Small intestine (tissue), 7 donors: ENCODE data around the gene C19orf44. TPM values are rescaled to one million over a fixed set of nuclear protein-coding genes. Genes with fewer than 3 reads are reported as not detected.
A peak's percentile ranks its signal among the peaks of the same experiment; 100 is the strongest.

Experiments used
- DNase-seq, 2 donors: peaks; one replicate each; pipeline versions ENCODE4 v3.0.0 to v3.0.0-alpha.2; 2013
- FAIRE-seq: peaks from 2 replicates; lab custom pipeline; 2012; peaks lifted over from hg19 to GRCh38; lab: Jason Lieb, UNC
- H3K27ac ChIP-seq, 3 donors: one replicate each; pipeline ENCODE4 v1.5.1; 2013; ENCODE audit warnings: low read length in 2 of 3, mild to moderate bottlenecking in 2 of 3, control low read depth in 1 of 3, inconsistent platforms in 1 of 3, low read depth in 1 of 3, moderate library complexity in 1 of 3
- H3K27me3 ChIP-seq, 3 donors: one replicate each; pipeline ENCODE4 v1.6.1; 2013; ENCODE audit warnings: low read length in 3 of 3, inconsistent platforms in 1 of 3; ENCODE audit not compliant: control insufficient read depth in 3 of 3, insufficient read depth in 3 of 3
- H3K36me3 ChIP-seq, 3 donors: one replicate each; pipeline ENCODE4 v1.6.1; 2013; ENCODE audit warnings: low read length in 3 of 3, inconsistent platforms in 1 of 3, low read depth in 1 of 3, mild to moderate bottlenecking in 1 of 3, moderate library complexity in 1 of 3; ENCODE audit not compliant: control insufficient read depth in 3 of 3, insufficient read depth in 2 of 3
- H3K4me1 ChIP-seq, 3 donors: one replicate each; pipeline ENCODE4 v1.6.1; 2013; ENCODE audit warnings: low read length in 2 of 3, inconsistent platforms in 1 of 3, low read depth in 1 of 3, mild to moderate bottlenecking in 1 of 3, moderate library complexity in 1 of 3; ENCODE audit not compliant: control insufficient read depth in 3 of 3, insufficient read depth in 2 of 3
- H3K4me3 ChIP-seq, 3 donors: one replicate each; pipeline ENCODE4 v1.5.1; 2013; ENCODE audit warnings: low read length in 3 of 3, control low read depth in 1 of 3, inconsistent platforms in 1 of 3, low read depth in 1 of 3, mild to moderate bottlenecking in 1 of 3, moderate library complexity in 1 of 3
- H3K9me3 ChIP-seq, 2 donors: one replicate each; pipeline ENCODE4 v1.6.1; 2013; ENCODE audit warnings: low read depth in 1 of 2, low read length in 1 of 2; ENCODE audit not compliant: control insufficient read depth in 2 of 2, insufficient read depth in 1 of 2
- WGBS, 3 donors: extraction: QIAGEN DNeasy Blood & Tissue Kit; methylation state at CpG; one replicate each; pipeline ENCODE4 v1.1.7; 2013; 5-methylcytosine and 5-hydroxymethylcytosine counted together
- polyA plus RNA-seq, 4 donors: library from polyadenylated mRNA; stranded (reverse) in 3 of 4; unstranded in 1 of 4; fragments of 200-250 nt in 3 of 4; fragments of 120-200 nt in 1 of 4; gene quantifications; one replicate each; pipeline versions ENCODE4 v1.2.1 to v1.2.3, GENCODE V29; 2013
- donor health status: healthy with polysubstance abuse.
- donor health status: control.
- donor health status: control.
- donor health status: Bipolar disorder and iron deficiency.
- donor health status: healthy.

The C19orf44 gene
- polyA plus RNA-seq, 4 donors = 0.67 to 3.7 (median 2.2) TPM

- DNase-seq (no peak), FAIRE-seq (no peak)
- Histone ChIP-seq H3K27ac (no peak overlapping the region), H3K9me3 (no peaks in the 10 kb centered on the region), H3K4me1 (peaks cover 5 to 17% (median 11%) of the 10 kb centered on the region in 3 donors), H3K27me3 (no peaks in the 10 kb centered on the region), H3K36me3 (peaks cover 0 to 11% (median 0%) of the 10 kb centered on the region in 3 donors), H3K4me3 (no peak overlapping the region)
- WGBS, 3 donors = 63 to 70% (median 65%) methylated on average over 11 of the region's 11 CpGs
Measured at GRCh38 chr19:16456652-16457194, 39.5 kb upstream of the C19orf44 start.

- Histone ChIP-seq H3K27ac (no peak overlapping the region), H3K27me3 (no peaks in the 10 kb centered on the region), H3K4me3 (no peak overlapping the region), H3K4me1 (peaks cover 5 to 17% (median 11%) of the 10 kb centered on the region in 3 donors), H3K9me3 (no peaks in the 10 kb centered on the region), H3K36me3 (peaks cover 0 to 14% (median 0%) of the 10 kb centered on the region in 3 donors)
- FAIRE-seq (no peak), DNase-seq (no peak)
- WGBS, 3 donors = 25 to 44% (median 34%) methylated on average over 16 of the region's 16 CpGs
Measured at GRCh38 chr19:16457195-16457953, 38.8 kb upstream of the C19orf44 start.

GRCh38 chr19:16457954-16458331, 38.3 kb upstream of the C19orf44 start:
- H3K27ac ChIP-seq = peak overlapping the region in 1 of 3 donors; percentile 32
- H3K27me3 ChIP-seq = no peaks in the 10 kb centered on the region
- H3K36me3 ChIP-seq = peaks cover 0 to 19% (median 0%) of the 10 kb centered on the region in 3 donors
- no peaks in the 10 kb centered on the region for H3K9me3 ChIP-seq
- 55 to 68% (median 62%) methylated on average over 8 of the region's 8 CpGs for WGBS, 3 donors
- peaks cover 5 to 17% (median 11%) of the 10 kb centered on the region in 3 donors for H3K4me1 ChIP-seq
- DNase-seq (no peak), FAIRE-seq (no peak)
- no peak overlapping the region for H3K4me3 ChIP-seq

GRCh38 chr19:16458391-16459341, 37.5 kb upstream of the C19orf44 start:
- no peak overlapping the region for H3K27ac ChIP-seq
- H3K4me1 ChIP-seq = peaks cover 5 to 17% (median 11%) of the 10 kb centered on the region in 3 donors
- FAIRE-seq (no peak), DNase-seq (peak; percentile 46 to 76)
- no peak overlapping the region for H3K4me3 ChIP-seq
- WGBS, 3 donors = 54 to 71% (median 67%) methylated on average over 24 to 25 of the region's 25 CpGs
- H3K36me3 ChIP-seq = peaks cover 0 to 19% (median 0%) of the 10 kb centered on the region in 3 donors
- H3K27me3 ChIP-seq = no peaks in the 10 kb centered on the region
- H3K9me3 ChIP-seq = no peaks in the 10 kb centered on the region

- Histone ChIP-seq H3K27me3 (no peaks in the 10 kb centered on the region), H3K4me1 (peaks cover 5 to 17% (median 11%) of the 10 kb centered on the region in 3 donors), H3K27ac (no peak overlapping the region), H3K4me3 (no peak overlapping the region), H3K9me3 (no peaks in the 10 kb centered on the region), H3K36me3 (peaks cover 0 to 19% (median 0%) of the 10 kb centered on the region in 3 donors)
- WGBS, 3 donors = 35 to 73% (median 57%) methylated on average over 3 of the region's 3 CpGs
- FAIRE-seq (no peak), DNase-seq (peak in 1 of 2 donors; percentile 29)
Measured at GRCh38 chr19:16459680-16460079, 36.5 kb upstream of the C19orf44 start.

GRCh38 chr19:16460454-16460853, 35.7 kb upstream of the C19orf44 start:
- DNase-seq = no peak
- H3K27ac ChIP-seq = no peak overlapping the region
- peaks cover 5 to 17% (median 11%) of the 10 kb centered on the region in 3 donors for H3K4me1 ChIP-seq
- H3K36me3 ChIP-seq = peaks cover 0 to 21% (median 0%) of the 10 kb centered on the region in 3 donors
- H3K27me3 ChIP-seq = no peaks in the 10 kb centered on the region
- H3K4me3 ChIP-seq = no peak overlapping the region
- no peaks in the 10 kb centered on the region for H3K9me3 ChIP-seq
- 79 to 92% (median 87%) methylated on average over 8 of the region's 8 CpGs for WGBS, 3 donors
- FAIRE-seq = no peak

- Histone ChIP-seq H3K36me3 (peaks cover 0 to 20% (median 0%) of the 10 kb centered on the region in 3 donors), H3K4me3 (no peak overlapping the region), H3K27ac (no peak overlapping the region), H3K27me3 (no peaks in the 10 kb centered on the region), H3K9me3 (no peaks in the 10 kb centered on the region), H3K4me1 (peaks cover 5 to 17% (median 11%) of the 10 kb centered on the region in 3 donors)
- DNase-seq (no peak), FAIRE-seq (no peak)
- WGBS, 3 donors = 81 to 90% (median 89%) methylated on average over 9 of the region's 9 CpGs
Measured at GRCh38 chr19:16461630-16462051, 34.6 kb upstream of the C19orf44 start.

- H3K27ac ChIP-seq = no peak overlapping the region
- no peaks in the 10 kb centered on the region for H3K9me3 ChIP-seq
- FAIRE-seq (no peak), DNase-seq (no peak)
- WGBS, 3 donors = 64 to 68% (median 65%) methylated on average over 6 of the region's 6 CpGs
- no peaks in the 10 kb centered on the region for H3K27me3 ChIP-seq
- H3K4me1 ChIP-seq = peaks cover 5 to 10% (median 9%) of the 10 kb centered on the region in 3 donors
- peaks cover 0 to 15% (median 0%) of the 10 kb centered on the region in 3 donors for H3K36me3 ChIP-seq
- no peak overlapping the region for H3K4me3 ChIP-seq
Measured at GRCh38 chr19:16462757-16463250, 33.4 kb upstream of the C19orf44 start.
